OCI-LY3 (cell line): ENCODE results near the gene UPP1.
A peak's percentile ranks its signal among the peaks of the same experiment; 100 is the strongest.

Source experiments
- H2AFZ ChIP-seq: fragments of 200-600, 300-600 bp; shearing (Covaris generic); 2 replicates; pipeline ENCODE4 v1.6.0; 2014; ENCODE audit warnings: antibody characterized with exemption, low read depth, low read length
- H3K27ac ChIP-seq: fragments of 200-600, 300-600 bp; sonication (generic); 2 replicates; pipeline ENCODE4 v1.5.1; 2014; ENCODE audit warnings: mild to moderate bottlenecking, low read length, moderate library complexity, mixed read lengths
- H3K27me3 ChIP-seq: fragments of 200-600, 300-600 bp; sonication (generic); 2 replicates; pipeline ENCODE4 v1.6.1; 2014; ENCODE audit warnings: low read depth, low read length, mixed read lengths
- H3K36me3 ChIP-seq: fragments of 200-600, 300-600 bp; sonication (generic); replicated peaks from 2 replicates; pipeline ENCODE3; 2014; ENCODE audit warnings: low read depth, low read length, mixed read lengths
- H3K4me1 ChIP-seq: fragments of 300-600, 200-600 bp; sonication (generic); 2 replicates; pipeline ENCODE4 v1.6.1; 2014; ENCODE audit warnings: low read length, mixed read lengths
- H3K4me2 ChIP-seq: fragments of 200-600, 300-600 bp; sonication (generic); 2 replicates; pipeline ENCODE4 v1.6.1; 2014; ENCODE audit warnings: low read length, mixed read lengths
- H3K4me3 ChIP-seq: fragments of 300-600, 200-600 bp; sonication (generic); 2 replicates; pipeline ENCODE4 v1.5.1; 2014; ENCODE audit warnings: antibody characterized with exemption, mild to moderate bottlenecking, low read length, moderate library complexity
- H3K79me2 ChIP-seq: fragments of 300-600, 200-600 bp; shearing (Covaris generic); 2 replicates; pipeline ENCODE4 v1.6.1; 2014; ENCODE audit warnings: mild to moderate bottlenecking, low read length, mixed read lengths
- H3K9ac ChIP-seq: fragments of 300-600, 200-600 bp; shearing (Covaris generic); 2 replicates; pipeline ENCODE4 v1.6.0; 2014; ENCODE audit warnings: mild to moderate bottlenecking, low read length, moderate library complexity
- H3K9me3 ChIP-seq: fragments of 200-600, 300-600 bp; shearing (Covaris generic); 2 replicates; pipeline ENCODE4 v1.6.1; 2014; ENCODE audit warnings: low read length, mixed read lengths; ENCODE audit not compliant: insufficient read depth
- H4K20me1 ChIP-seq: fragments of 200-600, 300-600 bp; sonication (generic); 2 replicates; pipeline ENCODE4 v1.6.1; 2016; ENCODE audit warnings: low read length, mixed read lengths; ENCODE audit not compliant: insufficient read depth
- CTCF ChIP-seq: fragments of 200-600, 300-600 bp; sonication (generic); IDR thresholded peaks from 2 replicates; pipeline ENCODE4 v1.5.1; 2014; ENCODE audit warnings: antibody characterized with exemption, low read length, low read depth
- EZH2phosphoT487 ChIP-seq: fragments of 200-600 bp; shearing (Covaris generic); IDR thresholded peaks from 2 replicates; pipeline ENCODE4 v1.6.1; 2018; ENCODE audit warnings: antibody characterized with exemption, mixed run types, low read depth

Gene UPP1

DNA sequence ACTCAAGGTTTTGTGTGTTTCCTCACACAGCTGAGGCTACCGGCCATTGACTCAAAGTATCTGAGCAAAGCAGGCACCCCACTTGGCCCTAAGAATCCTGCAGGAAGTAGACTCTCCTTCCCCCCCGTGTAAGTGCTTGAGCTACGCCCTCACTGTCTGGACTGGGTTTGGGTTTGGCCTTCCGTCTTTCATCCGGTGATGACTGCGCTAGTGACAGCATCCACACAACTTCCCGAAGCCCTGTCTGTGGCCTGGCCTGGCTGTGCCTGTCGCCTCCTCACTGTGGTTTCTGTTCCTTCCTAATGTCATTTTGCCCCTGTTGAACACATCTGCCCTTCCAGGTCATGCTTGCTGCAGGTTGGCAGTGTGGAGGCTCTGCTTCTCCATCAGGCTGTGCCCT, 39.2 kb upstream of the UPP1 start:
- H4K20me1 ChIP-seq: no peaks in the 10 kb centered on the region
- H3K4me1 ChIP-seq: peaks cover 12% of the 10 kb centered on the region
- no peaks in the 10 kb centered on the region for H3K79me2 ChIP-seq
- no peak overlapping the region for H2AFZ ChIP-seq
- H3K4me2 ChIP-seq: no peak overlapping the region
- no peak overlapping the region for H3K27ac ChIP-seq
- H3K9me3 ChIP-seq: no peaks in the 10 kb centered on the region
- TF ChIP-seq CTCF: no peak
- no peak for TF ChIP-seq EZH2phosphoT487
- no peak overlapping the region for H3K4me3 ChIP-seq
- no peak overlapping the region for H3K9ac ChIP-seq
- H3K36me3 ChIP-seq: no peaks in the 10 kb centered on the region
- peaks cover 6% of the 10 kb centered on the region; the same call in 1 of the 2 replicates for H3K27me3 ChIP-seq

GRCh38 chr7:48052748-48053147, 36.3 kb upstream of the UPP1 start:
- H2AFZ ChIP-seq: peak overlapping the region; percentile 58

GRCh38 chr7:48053736-48054135, 35.3 kb upstream of the UPP1 start:
- peaks cover 3% of the 10 kb centered on the region; the same call in 1 of the 2 replicates for H3K9me3 ChIP-seq
- no peak overlapping the region for H3K9ac ChIP-seq
- TF ChIP-seq CTCF (no peak), EZH2phosphoT487 (no peak)
- H3K4me3 ChIP-seq: no peak overlapping the region
- H3K79me2 ChIP-seq: no peaks in the 10 kb centered on the region
- H3K27me3 ChIP-seq: no peaks in the 10 kb centered on the region; the same call in 1 of the 2 replicates
- peaks cover 13% of the 10 kb centered on the region for H3K4me1 ChIP-seq
- no peaks in the 10 kb centered on the region for H4K20me1 ChIP-seq
- H2AFZ ChIP-seq: no peak overlapping the region
- no peaks in the 10 kb centered on the region for H3K36me3 ChIP-seq
- no peak overlapping the region for H3K27ac ChIP-seq
- no peak overlapping the region for H3K4me2 ChIP-seq

More at GRCh38 chr7:48052748-48053147, 36.3 kb upstream of the UPP1 start:
- no peaks in the 10 kb centered on the region for H3K36me3 ChIP-seq
- H3K27ac ChIP-seq: no peak overlapping the region
- TF ChIP-seq CTCF (no peak), EZH2phosphoT487 (no peak)
- H3K4me3 ChIP-seq: peak overlapping the region; percentile 30
- H3K4me2 ChIP-seq: peak overlapping the region; percentile 46
- no peaks in the 10 kb centered on the region; the same call in 1 of the 2 replicates for H3K27me3 ChIP-seq
- peaks cover 12% of the 10 kb centered on the region for H3K4me1 ChIP-seq
- H3K9ac ChIP-seq: no peak overlapping the region
- H3K9me3 ChIP-seq: peaks cover 3% of the 10 kb centered on the region; the same call in 1 of the 2 replicates
- H3K79me2 ChIP-seq: no peaks in the 10 kb centered on the region
- no peaks in the 10 kb centered on the region for H4K20me1 ChIP-seq

DNA sequence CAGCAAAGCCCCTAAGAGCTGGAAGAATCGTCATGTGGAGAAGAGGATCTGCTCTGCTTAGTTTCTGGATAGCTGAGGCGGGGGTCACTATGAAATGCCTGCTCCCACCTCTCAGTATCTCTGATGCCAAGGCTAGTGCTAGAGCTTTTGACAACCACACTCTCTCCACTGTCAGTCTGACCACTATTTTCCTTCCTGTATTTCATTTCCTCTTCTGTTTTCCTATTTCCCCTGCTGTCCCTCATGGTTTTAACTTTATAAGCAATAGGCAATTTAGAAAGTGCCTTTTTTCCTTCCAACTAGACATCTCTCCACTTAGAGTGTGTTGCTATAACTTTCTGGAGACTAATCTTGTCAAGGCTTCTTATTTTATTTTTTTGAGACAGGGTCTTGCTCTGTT, 30.1 kb upstream of the UPP1 start:
- Histone ChIP-seq H3K4me1 (peaks cover 6% of the 10 kb centered on the region), H3K36me3 (no peaks in the 10 kb centered on the region), H3K9ac (no peak overlapping the region), H3K9me3 (peaks cover 3% of the 10 kb centered on the region; the same call in 1 of the 2 replicates), H3K4me3 (no peak overlapping the region), H3K79me2 (no peaks in the 10 kb centered on the region), H4K20me1 (no peaks in the 10 kb centered on the region), H3K27me3 (peaks cover 14% of the 10 kb centered on the region; the same call in 1 of the 2 replicates), H3K4me2 (no peak overlapping the region), H3K27ac (no peak overlapping the region), H2AFZ (no peak overlapping the region)
- TF ChIP-seq EZH2phosphoT487: no peak
